Fibroblast of peridontal ligament (primary cell): ENCODE data around the gene LIMK1.

Source experiments
- DNase-seq: peaks from one replicate; pipeline ENCODE4 v3.0.0-alpha.2; 2010; ENCODE audit errors: extremely low read depth

LIMK1 gene

DNA sequence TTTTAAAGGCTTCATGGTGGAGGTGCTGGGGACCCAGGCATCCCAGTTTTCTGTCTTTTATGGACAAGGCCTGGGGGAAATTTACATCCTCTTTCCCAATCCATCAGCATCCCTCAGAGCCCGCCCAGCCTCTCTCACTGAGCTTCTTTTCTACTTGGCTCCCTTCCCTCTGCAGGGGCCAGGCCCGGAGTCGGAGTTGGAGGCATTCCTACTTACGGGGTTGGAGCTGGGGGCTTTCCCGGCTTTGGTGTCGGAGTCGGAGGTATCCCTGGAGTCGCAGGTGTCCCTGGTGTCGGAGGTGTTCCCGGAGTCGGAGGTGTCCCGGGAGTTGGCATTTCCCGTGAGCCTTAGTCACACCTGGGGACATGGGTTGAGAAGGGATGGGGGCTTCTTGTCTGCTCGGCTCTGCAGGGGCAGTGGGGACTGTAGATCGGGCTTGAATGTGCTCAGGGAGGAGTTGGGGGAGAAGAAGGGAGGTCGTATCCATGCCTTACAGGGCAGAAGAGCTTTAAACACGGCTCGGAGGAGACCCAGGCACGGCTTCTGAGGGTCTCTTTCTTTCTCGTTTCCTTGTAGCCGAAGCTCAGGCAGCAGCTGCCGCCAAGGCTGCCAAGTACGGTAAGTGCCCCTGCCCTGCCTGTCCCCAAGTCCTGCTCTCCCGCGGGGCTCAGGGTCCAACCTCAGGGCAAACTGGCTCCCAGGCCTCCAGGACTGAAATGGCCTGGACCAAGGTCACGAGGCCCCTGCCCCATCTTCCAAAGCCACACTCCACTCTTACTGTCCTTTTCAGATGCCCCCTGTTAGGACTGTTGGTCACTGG is 27.3 kb upstream of the LIMK1 start:
- DNase-seq: no peak

DNA sequence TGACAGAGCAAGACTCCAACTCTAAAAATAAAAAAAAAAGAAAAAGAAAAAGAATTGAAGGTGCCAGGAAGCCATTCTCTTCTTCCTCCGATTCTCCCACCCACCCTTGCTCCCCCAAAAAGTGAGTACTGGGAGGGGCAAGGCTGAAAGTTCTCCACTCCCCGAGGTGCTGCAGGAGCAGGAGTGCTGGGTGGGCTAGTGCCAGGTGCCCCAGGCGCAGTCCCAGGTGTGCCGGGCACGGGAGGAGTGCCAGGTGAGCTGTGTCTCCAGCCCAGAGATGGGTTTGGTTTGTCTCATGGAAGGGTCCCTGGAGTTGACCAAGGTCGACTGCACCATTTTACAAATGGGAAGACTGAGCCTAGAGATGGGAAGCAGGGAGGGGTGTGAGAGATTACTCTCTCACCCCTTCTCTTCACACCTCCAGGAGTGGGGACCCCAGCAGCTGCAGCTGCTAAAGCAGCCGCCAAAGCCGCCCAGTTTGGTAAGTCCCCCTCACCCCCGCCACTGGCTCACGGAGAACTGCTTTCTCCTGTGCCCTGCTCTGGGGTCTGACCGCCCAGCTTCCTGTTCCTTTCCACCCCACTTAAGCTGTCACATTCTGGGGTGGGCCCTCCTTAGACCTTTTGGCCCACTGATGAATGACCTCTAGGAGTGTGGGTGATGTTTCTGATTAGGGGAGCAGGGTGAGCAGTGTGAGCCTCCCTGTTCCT is 26.2 kb upstream of the LIMK1 start:
- DNase-seq: no peak

DNA sequence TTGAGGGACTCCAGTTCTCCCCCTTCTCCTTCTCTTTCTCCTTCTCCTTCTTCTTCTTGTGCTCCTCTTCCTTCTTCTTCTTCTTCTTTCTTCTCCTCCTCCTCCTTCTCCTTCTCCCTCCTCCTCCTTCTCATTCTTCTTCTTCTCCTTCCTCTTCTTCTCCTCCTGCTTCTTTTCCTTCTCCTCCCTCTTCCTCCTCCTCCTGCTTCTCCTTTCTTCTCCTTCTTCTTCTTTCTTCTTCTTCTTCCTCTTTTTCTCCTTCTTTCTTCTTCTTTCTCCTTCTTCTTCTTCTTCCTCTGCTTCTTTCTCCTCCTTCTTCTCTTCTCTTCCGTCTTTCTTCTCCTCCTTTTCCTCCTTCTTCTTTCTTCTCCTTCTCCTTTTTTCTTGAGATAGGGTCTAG is 25.6 kb upstream of the LIMK1 start:
- no peak for DNase-seq

DNA sequence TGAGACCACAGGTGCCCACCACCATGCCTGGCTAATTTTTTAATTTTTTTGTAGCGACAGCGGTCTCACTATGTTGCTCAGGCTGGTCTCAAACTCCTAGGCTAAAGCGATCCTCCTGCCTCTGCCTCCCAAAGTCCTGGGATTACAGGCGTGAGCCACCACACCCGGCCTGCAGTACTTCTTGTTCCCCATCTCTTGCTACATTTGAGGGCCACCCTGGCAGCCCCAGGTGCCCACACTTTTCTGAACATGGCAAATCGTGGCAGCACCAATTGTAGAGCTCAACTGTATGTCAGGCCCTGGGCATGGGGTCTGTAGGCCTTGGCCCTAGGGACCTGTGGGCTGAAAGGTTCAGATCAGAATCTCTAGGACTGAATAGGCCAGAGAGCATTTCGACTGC is 25.1 kb upstream of the LIMK1 start:
- DNase-seq: no peak

DNA sequence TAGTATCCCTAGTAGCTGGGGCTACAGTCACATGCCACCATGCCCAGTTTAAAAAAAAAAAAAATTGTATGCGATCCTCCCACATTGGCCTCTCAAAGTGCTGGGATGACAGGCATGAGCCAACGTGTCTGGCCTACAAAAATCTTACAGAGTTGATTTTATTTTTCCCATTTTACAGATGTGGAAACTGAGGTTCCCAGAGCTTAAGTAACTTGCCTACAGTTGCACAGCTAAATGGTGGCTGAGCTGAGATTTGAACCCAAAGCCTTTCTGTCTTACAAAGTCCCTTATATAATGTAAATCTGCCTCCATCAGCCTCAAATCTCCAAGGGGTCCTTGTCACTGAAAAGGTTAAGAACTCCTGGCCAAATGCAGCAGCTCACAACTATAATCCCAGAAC is 24.6 kb upstream of the LIMK1 start:
- DNase-seq: no peak

DNA sequence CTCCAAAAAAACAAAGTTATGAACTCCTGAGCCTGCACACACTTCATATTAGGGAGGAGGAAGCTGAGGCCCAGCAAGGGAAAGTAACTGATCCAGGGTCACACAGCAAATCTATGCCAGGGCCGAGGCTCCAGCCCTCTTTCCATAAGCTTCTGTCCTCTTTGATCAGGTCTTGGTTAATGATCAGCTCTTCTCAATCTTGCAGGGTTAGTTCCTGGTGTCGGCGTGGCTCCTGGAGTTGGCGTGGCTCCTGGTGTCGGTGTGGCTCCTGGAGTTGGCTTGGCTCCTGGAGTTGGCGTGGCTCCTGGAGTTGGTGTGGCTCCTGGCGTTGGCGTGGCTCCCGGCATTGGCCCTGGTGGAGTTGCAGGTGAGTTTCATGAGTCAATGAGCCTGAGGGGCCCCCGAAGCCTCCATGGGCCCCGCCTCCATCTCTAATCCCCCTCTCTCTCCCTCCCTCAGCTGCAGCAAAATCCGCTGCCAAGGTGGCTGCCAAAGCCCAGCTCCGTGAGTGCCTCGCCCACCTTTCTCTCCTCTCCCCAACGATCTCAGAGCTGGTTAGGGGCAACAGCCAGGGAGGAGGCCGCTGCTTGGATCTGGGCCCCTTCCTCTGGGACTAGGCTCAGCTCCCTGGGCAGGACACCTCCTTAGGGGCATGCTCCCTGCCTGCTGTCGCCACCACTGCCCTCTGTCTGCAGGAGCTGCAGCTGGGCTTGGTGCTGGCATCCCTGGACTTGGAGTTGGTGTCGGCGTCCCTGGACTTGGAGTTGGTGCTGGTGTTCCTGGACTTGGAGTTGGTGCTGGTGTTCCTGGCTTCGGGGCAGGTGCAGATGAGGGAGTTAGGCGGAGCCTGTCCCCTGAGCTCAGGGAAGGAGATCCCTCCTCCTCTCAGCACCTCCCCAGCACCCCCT is 23.7 kb upstream of the LIMK1 start:
- no peak for DNase-seq

DNA sequence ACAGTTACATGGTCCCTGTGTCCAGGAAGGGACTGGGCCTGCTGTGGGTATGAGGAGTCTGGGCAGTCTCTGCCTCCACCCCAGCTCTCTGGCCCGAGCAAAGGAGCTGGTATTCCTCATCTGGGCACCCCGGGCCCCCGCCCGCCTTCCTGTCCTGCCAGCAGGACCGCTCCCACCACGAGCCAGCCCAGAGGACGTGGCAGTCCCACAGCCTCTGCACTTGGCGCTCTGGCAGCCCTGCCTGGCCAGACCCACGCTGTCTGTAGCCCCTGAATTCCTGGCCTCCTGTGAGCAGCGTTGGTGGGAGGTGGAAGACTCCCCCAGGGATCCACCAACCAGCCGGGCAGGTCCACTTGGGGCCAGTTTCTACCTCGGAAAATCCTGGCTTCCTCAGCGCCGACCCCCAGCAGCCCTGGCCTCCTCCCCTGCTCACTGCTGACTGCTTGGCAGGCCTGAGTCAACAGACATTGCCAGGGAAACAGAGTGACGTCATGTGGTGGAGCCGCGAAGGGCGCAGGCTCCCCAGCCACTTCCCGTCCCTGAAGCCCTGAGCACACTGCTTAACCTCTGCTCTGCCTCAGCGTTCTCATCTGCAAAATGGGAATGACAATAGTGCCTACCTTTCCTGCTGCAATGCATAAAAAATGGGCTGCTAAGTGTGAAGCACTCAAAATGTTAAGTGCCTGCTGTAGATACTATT is 21.6 kb upstream of the LIMK1 start:
- DNase-seq: peak; percentile 96

DNA sequence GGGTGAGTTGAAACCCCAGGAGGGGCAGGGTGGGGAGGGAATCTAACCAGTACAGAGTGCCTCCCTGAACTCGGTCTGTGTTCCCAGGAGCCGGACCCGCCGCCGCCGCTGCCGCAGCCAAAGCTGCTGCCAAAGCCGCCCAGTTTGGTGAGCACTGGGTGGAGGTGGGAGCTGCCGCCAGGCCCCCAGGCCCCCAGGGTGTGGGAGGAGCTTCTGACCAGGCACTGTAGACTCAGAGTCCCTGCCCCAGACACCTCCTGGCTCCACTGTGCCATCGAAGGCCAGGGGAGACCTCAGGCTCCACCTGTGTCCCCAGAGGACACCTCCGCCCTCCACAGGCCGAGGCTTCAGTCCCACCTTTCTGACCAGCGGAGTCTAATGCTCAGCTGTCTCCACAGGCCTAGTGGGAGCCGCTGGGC is 20.4 kb upstream of the LIMK1 start:
- DNase-seq: no peak

DNA sequence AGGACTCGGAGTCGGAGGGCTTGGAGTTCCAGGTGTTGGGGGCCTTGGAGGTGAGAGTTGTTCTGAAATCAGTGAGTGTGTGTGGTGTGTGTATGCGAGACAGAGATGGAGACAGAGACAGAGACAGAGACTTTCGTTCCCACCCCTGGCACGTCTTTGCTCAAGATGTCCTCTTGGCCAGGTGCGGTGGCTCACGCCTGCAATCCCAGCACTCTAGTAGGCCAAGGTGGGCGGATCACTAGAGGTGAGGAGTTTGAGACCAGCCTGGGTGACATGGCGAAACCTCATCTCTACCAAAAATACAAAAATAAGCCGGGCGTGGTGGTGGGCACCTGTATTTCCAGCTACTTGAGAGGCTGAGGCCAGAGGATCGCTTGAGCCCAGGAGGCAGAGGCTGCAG is 20.0 kb upstream of the LIMK1 start:
- DNase-seq: no peak

DNA sequence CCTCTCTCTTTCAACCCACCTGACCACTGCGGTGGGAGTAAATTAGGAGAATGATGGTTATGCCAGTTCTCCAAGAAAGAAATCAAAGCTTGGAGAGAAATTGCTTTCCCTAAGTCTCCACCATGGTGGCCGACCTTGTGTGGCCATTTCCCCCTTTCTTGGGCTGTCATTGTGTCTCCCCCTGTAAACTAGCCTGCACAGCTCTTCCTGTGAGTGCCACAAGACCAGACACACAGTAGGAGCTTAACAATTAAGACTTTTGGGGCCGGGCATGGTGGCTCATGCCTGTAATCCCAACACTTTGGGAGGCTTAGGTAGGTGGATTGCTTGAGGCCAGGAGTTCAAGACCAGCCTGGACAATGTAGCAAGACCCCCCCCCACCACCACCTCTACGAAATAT is 18.9 kb upstream of the LIMK1 start:
- DNase-seq: no peak

DNA sequence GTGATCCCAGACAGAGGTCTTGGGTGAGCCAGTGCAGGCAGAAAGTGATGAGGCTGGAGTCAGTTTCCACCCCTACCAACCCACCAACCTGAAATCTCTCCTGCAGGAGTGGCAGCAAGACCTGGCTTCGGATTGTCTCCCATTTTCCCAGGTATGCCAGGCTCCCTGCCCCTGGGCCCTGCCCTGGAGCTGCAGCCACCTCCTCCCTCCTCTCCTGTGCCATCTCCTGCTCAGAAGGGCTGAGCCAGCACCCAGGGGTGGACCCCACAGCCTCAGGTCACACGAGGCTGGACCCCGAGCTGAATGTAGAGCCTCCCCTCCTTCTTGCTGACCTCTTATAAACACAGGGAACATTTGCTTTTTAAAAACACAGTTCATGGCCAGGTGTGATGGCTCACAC is 17.0 kb upstream of the LIMK1 start:
- no peak for DNase-seq

DNA sequence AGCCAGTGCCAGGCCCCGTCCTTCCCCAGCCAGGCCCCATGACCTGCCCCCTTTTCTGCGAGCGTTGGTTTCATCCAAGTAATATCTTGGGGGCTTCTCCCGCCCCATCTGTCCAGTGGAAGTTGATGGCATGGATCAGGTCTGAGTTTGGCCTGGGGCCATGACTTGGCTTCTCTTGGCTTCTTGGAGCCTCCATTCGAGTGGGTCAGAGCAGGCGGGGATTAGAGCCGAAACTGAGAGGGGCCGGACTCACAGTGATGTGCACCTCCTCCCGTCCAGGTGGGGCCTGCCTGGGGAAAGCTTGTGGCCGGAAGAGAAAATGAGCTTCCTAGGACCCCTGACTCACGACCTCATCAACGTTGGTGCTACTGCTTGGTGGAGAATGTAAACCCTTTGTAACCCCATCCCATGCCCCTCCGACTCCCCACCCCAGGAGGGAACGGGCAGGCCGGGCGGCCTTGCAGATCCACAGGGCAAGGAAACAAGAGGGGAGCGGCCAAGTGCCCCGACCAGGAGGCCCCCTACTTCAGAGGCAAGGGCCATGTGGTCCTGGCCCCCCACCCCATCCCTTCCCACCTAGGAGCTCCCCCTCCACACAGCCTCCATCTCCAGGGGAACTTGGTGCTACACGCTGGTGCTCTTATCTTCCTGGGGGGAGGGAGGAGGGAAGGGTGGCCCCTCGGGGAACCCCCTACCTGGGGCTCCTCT is 15.1 kb upstream of the LIMK1 start:
- DNase-seq: no peak

DNA sequence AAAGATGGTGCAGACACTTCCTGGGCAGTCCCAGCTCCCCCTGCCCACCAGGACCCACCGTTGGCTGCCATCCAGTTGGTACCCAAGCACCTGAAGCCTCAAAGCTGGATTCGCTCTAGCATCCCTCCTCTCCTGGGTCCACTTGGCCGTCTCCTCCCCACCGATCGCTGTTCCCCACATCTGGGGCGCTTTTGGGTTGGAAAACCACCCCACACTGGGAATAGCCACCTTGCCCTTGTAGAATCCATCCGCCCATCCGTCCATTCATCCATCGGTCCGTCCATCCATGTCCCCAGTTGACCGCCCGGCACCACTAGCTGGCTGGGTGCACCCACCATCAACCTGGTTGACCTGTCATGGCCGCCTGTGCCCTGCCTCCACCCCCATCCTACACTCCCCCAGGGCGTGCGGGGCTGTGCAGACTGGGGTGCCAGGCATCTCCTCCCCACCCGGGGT is 14.5 kb upstream of the LIMK1 start:
- no peak for DNase-seq

DNA sequence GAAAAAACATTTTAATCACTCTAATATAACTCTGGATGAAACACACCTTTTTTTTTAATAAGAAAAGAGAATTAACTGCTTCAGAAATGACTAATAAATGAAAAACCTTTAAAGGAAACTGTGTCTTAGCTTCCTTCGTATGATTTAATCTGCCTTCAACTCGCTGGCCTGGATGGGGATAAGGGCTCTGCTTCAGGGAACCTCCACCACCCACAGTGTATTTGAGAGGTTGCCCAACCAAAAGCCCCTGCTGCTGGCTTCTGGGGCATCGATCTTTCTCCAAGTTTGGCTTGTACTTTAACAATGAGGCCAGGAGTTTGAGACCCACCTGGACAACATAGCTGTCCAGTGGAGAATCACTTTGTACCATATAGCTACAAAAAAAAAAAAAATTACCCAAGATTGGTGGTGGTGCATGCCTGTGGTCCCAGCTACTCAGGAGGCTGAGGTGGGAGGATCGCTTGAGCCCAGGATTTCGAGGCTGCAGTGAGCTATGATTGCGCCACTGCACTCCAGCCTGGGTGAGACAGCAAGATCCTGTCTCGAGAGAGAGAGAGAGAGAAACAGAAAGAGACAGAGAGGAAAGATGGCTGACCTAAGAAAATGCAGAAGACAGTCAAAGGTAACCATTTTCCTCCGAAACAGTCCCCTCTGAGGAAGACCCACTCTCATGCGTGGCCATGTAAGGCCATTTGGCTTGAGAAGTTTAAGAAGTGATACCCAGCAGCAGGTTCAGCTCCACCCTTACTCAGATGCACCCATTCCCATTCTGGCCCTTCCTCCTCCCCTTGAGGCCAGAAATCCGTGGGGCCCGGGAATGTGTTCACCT is 13.6 kb upstream of the LIMK1 start:
- no peak for DNase-seq

DNA sequence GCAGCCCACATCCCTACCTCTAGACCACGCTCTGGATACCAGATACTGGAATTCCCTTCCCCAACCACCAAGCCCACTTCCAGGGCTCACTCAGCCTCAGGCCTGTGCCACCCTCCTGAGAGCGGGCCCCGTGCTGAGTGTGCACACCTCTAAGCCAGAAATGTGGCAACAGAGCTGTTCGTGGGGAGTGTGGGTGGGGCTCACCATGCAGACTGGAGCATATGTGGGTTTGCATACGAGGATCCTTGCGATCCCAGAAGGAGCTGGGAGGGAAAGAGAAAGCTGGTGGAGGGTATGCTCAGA is 13.0 kb upstream of the LIMK1 start:
- DNase-seq: no peak

DNA sequence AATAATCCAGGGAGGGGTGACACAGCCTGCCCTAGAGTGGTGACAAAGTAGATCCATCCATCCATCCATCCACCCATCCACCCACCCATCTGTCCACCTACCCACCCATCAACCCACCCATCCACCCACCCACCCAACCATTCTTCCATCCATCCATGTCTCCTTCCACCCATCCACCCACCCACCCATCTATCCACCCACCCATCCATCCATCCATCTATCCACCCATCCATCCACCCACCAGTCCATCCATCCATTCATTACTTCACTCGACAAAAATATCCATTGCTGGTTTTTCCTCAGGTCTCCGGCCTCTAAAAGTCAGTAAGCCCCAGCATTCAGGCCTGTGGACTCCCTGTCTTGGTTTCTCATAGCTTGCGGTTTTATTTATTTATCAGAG is 12.5 kb upstream of the LIMK1 start:
- DNase-seq: no peak

DNA sequence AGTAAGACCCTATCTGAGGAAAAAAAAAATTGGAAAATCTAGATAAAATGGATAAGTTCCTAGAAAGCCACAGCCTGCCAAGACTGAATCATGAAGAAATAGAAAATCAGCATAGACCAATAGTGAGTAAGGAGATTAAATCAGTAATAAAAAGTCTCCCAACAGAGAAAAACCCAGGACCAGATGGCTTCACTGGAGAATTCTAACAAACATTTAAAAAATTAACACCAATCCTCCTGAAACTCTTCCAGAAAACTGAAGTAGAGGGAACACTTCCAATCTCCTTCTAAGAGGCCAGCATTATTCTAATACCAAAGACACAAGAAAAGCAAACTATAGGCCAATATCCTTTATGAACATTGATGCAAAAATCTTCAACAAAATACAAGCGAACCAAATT is 8.8 kb upstream of the LIMK1 start:
- peak; percentile 39 for DNase-seq

DNA sequence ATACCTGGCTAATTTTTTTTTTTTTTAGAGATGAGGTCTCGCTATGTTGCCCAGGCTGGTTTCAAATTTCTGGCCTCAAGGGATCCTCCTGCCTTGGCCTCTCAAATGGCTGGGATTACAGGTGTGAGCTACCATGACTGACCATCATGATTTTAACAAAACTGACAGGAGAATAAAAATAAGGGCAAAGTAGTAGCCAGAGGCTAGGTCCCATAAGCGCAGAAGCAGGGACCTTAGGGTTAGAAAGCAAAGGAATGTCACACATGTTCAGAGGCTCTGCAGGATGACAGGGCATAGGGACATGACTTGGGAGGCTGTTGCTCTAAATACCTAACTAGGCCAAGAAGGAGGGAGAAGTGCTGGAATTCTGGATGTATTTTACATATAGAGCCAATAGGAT is 5.1 kb upstream of the LIMK1 start:
- no peak for DNase-seq

DNA sequence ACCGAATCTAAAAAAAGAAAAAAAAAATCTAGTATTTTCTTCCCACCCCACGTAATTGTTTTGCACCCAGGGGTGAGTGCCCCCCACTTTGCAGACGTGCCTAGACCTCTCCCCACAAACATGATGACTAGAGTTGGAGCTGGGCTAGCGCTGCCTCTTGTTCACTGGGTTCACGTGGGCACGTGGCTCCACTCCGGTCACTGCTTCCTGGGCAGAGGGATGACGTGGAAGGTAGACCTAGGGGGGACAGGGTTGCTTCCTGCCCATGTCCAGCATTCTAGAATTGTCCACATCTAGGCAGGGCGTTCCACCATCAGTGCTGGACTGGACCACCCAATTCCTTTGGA is 861 bp upstream of the LIMK1 start:
- DNase-seq: no peak

DNA sequence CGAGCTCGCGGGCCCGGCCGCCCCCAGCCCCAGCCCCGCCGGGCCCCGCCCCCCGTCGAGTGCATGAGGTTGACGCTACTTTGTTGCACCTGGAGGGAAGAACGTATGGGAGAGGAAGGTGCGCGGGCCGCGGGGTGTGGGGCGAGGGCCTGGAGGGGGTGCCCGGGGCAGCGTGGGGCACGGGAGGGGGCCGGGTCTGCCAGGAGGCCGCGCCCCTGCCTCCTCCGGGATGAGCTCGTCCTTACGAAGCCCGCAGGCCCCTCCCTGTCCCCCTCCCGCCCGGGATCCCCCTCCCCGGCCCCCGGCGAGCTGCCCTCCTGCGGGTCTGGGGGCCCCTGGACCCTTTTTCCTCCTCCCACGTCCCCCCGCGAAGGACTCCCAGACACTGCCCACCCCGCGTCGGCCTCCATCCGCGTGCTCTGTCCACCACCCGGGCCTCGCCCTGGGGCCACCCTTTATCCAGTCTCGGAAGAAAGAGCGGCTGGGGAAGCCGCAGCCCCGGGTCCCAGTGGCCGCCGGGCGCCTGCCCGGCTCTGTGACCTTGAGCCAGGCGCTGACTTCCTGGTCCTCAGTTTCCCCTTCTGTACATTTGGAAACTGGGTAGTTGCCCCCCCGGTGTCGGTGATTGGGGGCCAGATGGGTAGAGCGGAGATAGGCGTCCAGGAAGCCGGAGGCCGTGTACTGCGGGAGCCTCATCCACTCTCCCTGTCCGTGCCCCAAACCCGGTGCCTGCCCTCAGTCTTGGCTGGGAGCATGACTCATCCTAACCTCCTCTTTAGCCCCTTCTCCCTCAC is 521 bp downstream of the LIMK1 start:
- peak; percentile 51 for DNase-seq
